Mesodermal cell (in vitro differentiated cells): Measurements from ENCODE around the gene TMEM258.

Experiments
- H3K27ac ChIP-seq: 2 replicates; pipeline ENCODE4 v1.7.0; 2013; ENCODE audit warnings: mild to moderate bottlenecking, low read depth, low read length, moderate library complexity; ENCODE audit not compliant: severe bottlenecking
- H3K36me3 ChIP-seq: 2 replicates; pipeline ENCODE4 v1.7.1; 2013; ENCODE audit warnings: mild to moderate bottlenecking, low read length, moderate library complexity; ENCODE audit not compliant: control insufficient read depth, insufficient read depth
- H3K4me1 ChIP-seq: one replicate; pipeline ENCODE4 v1.7.1; 2013; ENCODE audit warnings: mild to moderate bottlenecking, low read length; ENCODE audit not compliant: insufficient read depth, control insufficient read depth, poor library complexity, severe bottlenecking
- H3K4me3 ChIP-seq: 2 replicates; pipeline ENCODE4 v1.7.0; 2013; ENCODE audit warnings: low read length, control low read depth, mild to moderate bottlenecking; ENCODE audit not compliant: insufficient read depth, poor library complexity, severe bottlenecking; ENCODE audit errors: extremely low read depth
- H3K9me3 ChIP-seq: 2 replicates; pipeline ENCODE4 v1.7.1; 2013; ENCODE audit warnings: mild to moderate bottlenecking, low read length, moderate library complexity; ENCODE audit not compliant: control insufficient read depth
- WGBS, 2 experiments: methylation state at CpG; one replicate each; pipeline ENCODE4 v1.1.5; 2013; ENCODE audit warnings: missing lambda C conversion rate in 2 of 2; ENCODE audit not compliant: insufficient coverage in 2 of 2; 5-methylcytosine and 5-hydroxymethylcytosine counted together

TMEM258 gene

DNA sequence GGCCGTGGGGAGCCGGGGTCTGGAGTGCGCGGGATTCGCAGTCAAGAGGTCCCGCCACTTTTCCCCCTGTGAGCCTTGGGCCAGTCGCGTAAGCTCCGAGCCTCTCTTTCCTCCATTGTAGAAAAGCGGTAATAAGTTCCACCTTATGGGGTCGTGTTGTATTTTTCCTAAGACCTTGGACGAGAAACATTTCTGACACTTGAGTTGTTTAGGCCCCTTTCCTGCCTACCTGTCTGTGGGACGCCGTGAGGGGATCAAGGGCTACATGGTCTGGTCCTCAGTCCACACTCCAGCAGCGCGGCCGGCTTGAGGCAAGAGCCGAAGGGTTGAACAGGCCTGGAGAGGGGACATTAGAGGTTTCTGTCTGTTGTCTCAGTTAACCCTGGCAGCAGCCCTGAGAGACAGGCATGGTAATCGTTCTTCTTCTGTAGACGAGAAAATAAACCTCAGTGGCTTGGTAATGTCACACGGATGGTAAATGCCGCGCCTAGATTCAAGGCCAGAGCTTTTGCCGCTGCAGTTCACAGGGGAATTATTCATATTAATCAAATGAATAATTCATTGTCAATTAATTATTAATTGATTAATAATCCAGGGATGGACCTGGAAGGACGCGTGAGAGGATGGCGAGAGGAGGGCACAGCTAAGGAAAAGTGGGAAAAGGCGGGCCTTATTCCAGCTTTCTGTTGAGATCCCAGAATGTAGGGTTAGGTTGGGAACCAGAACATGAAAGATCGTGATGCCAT lies 857 bp upstream of the TMEM258 start:
- Histone ChIP-seq H3K4me3 (peak overlapping the region; percentile 90), H3K4me1 (peaks cover 3% of the 10 kb centered on the region), H3K9me3 (no peaks in the 10 kb centered on the region), H3K27ac (peak overlapping the region; percentile 98), H3K36me3 (peaks cover 54% of the 10 kb centered on the region)
- WGBS, 2 experiments, result 7 to 8% methylated on average over 21 to 25 of the region's 29 CpGs

GRCh38 chr11:61791737-61792309 lies 576 bp downstream of the TMEM258 start:
- 6 to 10% methylated on average over 10 to 13 of the region's 14 CpGs for WGBS, 2 experiments
- H3K36me3 ChIP-seq, result peaks cover 61% of the 10 kb centered on the region
- no peaks in the 10 kb centered on the region for H3K9me3 ChIP-seq
- H3K27ac ChIP-seq, result peak overlapping the region; percentile 98
- H3K4me3 ChIP-seq, result peak overlapping the region; percentile 90
- H3K4me1 ChIP-seq, result peaks cover 3% of the 10 kb centered on the region

DNA sequence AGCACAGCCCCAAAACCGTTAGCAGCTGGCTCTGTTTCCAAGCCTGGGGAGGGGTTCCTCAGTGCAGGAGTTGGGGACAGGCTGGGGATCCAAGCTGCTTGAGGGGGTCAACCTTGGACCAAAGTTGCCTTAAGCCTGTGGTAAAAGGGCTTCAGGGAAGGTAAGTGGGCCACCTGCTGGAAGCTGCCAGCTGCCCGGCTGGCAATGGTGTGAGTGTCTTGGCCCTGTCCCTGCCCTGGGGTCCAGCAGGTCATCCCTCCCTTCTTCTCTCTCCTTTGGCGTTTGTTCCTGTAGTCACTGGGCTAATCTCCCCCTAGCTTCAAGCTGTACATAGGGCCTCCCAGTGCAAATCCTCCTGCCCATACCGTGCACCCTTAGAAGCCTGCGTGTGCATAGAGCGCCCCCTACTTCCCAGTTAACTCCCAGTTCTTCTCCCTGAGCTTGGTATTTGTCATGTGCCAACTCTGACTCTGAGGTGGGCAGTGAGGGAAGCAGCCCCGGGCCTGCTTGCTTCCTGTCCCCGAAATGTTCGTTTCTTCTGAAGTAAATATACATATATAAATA lies 4.4 kb downstream of the TMEM258 start:
- no peak overlapping the region for H3K27ac ChIP-seq
- H3K36me3 ChIP-seq, result peaks cover 76% of the 10 kb centered on the region
- 65 to 90% methylated on average over 3 to 6 of the region's 9 CpGs for WGBS, 2 experiments
- peaks cover 15% of the 10 kb centered on the region for H3K4me1 ChIP-seq
- no peak overlapping the region for H3K4me3 ChIP-seq
- H3K9me3 ChIP-seq, result no peaks in the 10 kb centered on the region

GRCh38 chr11:61785837-61786402 lies 6.5 kb downstream of the TMEM258 start:
- Histone ChIP-seq H3K4me3 (no peak overlapping the region), H3K4me1 (peaks cover 25% of the 10 kb centered on the region), H3K36me3 (peaks cover 93% of the 10 kb centered on the region), H3K27ac (no peak overlapping the region), H3K9me3 (no peaks in the 10 kb centered on the region)
- 99 to 100% methylated on average over 8 of the region's 11 CpGs for WGBS, 2 experiments

DNA sequence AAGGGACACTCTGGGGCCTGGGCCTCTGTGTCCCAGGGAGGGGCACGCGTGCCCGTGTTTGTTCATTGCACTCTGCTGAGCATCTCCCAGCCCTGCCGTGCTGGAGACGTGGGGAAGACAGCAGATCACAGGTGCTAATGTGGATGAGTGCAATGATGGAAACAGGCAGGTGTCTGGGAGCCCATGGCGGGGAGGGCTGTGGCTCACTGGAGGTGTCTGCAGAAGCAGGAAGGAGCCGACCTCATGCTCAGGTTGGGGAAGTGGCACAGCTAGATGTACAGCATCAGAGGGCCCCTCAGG lies 7.9 kb downstream of the TMEM258 start:
- Histone ChIP-seq H3K4me3 (no peak overlapping the region), H3K36me3 (peaks cover 95% of the 10 kb centered on the region), H3K27ac (peak overlapping the region; percentile 53), H3K4me1 (peaks cover 25% of the 10 kb centered on the region), H3K9me3 (no peaks in the 10 kb centered on the region)
- 85 to 93% methylated on average over 4 to 6 of the region's 7 CpGs for WGBS, 2 experiments

GRCh38 chr11:61783717-61784505 lies 8.5 kb downstream of the TMEM258 start:
- peak overlapping the region; percentile 53 for H3K27ac ChIP-seq
- WGBS, 2 experiments, result 66 to 73% methylated on average over 7 to 12 of the region's 13 CpGs
- H3K36me3 ChIP-seq, result peaks cover 94% of the 10 kb centered on the region

DNA sequence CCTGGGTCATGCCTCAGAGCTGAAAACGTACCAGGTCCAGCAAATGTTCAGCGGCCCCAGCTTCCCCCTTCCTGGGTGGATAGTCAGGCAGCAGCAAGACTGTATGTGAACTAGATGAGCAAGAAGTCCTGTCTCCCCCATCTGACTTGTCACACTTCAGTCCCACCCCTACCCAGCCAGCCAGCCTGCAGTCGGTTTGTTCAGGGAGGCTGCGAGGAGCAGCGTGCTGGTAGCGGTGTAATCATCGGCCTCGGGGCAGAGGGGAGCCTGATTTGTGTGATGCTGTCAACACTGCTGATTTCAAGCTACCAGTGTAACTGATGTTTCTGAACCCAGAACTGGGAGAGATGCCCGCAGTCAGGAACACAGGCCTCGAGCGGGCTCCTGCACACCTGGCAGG lies 9.6 kb downstream of the TMEM258 start:
- H3K4me1 ChIP-seq, result peaks cover 22% of the 10 kb centered on the region
- no peak overlapping the region for H3K27ac ChIP-seq
- H3K4me3 ChIP-seq, result no peak overlapping the region
- H3K9me3 ChIP-seq, result no peaks in the 10 kb centered on the region
- peaks cover 96% of the 10 kb centered on the region for H3K36me3 ChIP-seq
- WGBS, 2 experiments, result 95 to 96% methylated on average over 7 to 10 of the region's 11 CpGs

More at GRCh38 chr11:61783717-61784505, 8.5 kb downstream of the TMEM258 start:
- Histone ChIP-seq H3K4me3 (no peak overlapping the region), H3K9me3 (no peaks in the 10 kb centered on the region), H3K4me1 (peaks cover 25% of the 10 kb centered on the region)

DNA sequence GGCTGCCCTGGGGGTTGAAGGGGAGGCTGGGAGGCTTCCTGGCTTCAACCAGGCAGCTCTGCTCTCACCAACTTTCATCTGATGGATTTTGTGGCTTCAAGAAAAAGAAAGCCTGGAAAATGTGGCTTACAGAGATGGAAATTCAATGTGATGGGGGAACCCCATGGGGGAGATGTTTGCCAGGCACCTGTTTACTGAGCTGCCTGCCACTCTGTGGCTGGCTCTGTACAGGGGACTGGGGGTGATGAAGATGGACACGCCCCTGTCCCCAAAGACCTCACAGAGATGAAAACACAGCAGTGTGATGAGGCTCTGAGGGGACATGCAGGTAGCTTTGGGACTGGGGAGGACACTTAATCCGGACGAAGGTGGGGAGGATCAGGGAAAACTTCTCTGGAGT lies 10.1 kb downstream of the TMEM258 start:
- 97 to 100% methylated on average over 1 to 2 of the region's 3 CpGs for WGBS, 2 experiments
- Histone ChIP-seq H3K27ac (no peak overlapping the region), H3K4me3 (no peak overlapping the region), H3K4me1 (peaks cover 22% of the 10 kb centered on the region), H3K9me3 (no peaks in the 10 kb centered on the region), H3K36me3 (peaks cover 96% of the 10 kb centered on the region)

DNA sequence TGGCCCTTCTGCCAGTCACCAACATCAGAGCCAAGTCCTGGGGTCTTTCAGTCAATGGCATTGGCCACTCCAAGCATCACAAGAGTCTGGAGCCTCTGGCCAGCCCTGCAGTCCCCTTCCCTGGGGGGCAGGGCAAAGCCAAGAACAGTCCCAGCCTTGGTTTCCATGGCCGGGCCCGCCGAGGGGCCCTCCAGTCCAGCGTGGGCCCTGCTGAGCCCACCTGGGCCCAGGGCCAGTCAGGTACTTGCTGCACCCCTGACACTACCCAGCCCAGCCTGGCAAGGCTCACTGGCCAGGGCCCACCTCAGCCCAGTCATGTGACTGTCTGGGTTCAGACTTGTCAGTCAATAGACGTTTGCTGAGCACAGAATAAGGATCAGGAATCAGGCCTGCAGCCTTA lies 10.8 kb downstream of the TMEM258 start:
- Histone ChIP-seq H3K36me3 (peaks cover 96% of the 10 kb centered on the region), H3K9me3 (no peaks in the 10 kb centered on the region)
- 96 to 100% methylated on average over 4 of the region's 5 CpGs for WGBS, 2 experiments

DNA sequence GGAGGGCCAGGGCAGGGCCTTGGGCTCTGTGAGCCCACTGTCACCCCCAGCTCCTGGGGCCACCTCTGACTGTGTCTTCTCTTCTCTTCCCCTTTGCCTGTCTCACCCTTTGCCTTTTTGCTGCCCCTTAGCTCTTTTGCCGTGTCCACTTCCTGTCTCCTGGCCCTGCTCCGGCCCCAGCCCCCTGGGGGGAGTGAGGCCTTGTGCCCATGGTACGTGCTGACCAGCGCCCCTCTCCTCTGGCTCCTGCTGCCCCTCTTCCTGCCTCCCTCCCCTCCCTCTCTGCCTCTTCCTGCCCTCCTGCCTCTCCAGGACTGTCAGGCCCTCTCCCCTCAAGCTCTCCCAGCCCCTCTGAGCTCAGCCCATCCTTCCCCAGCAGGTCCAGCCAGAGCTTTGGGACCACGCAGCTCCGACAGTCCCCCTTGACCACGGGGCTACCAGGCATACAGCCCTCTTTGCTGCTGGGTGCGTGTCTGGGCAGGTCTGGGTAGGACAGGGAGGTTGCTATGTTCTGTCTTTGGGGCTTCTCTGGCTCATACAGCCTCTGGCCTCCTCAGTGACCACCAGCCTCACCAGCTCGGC lies 11.7 kb downstream of the TMEM258 start:
- WGBS, 2 experiments, result 90 to 95% methylated on average over 6 to 9 of the region's 9 CpGs

More for the DNA sequence above, 10.8 kb downstream of the TMEM258 start:
- Histone ChIP-seq H3K4me3 (no peak overlapping the region), H3K4me1 (peaks cover 22% of the 10 kb centered on the region), H3K27ac (no peak overlapping the region)

More for the DNA sequence above, 11.7 kb downstream of the TMEM258 start:
- Histone ChIP-seq H3K36me3 (peaks cover 92% of the 10 kb centered on the region), H3K27ac (peak overlapping the region; percentile 3), H3K4me1 (peaks cover 22% of the 10 kb centered on the region), H3K9me3 (no peaks in the 10 kb centered on the region), H3K4me3 (no peak overlapping the region)
